Measurements from ENCODE around the gene CTRB2.
"Not testable (repeated sequence)": the region's sequence is repeated elsewhere in the genome, so short reads cannot be mapped to it uniquely, and the experiment has no call there.

Gene CTRB2

GRCh38 chr16:75241955-75242354 is 35.0 kb upstream of the CTRB2 start:
- no peak for DNase-seq

- DNase-seq, result no peak
Measured at GRCh38 chr16:75241412-75241811, 34.5 kb upstream of the CTRB2 start.

GRCh38 chr16:75240633-75241032 is 33.7 kb upstream of the CTRB2 start:
- not testable (repeated sequence) for DNase-seq

- no peak for DNase-seq
Measured at GRCh38 chr16:75239542-75240122, 32.7 kb upstream of the CTRB2 start.

GRCh38 chr16:75238853-75239541 is 32.0 kb upstream of the CTRB2 start:
- no peak for DNase-seq

GRCh38 chr16:75238132-75238852 is 31.3 kb upstream of the CTRB2 start:
- no peak for DNase-seq

GRCh38 chr16:75237398-75238131 is 30.6 kb upstream of the CTRB2 start:
- no peak for DNase-seq

GRCh38 chr16:75236736-75237397 is 29.9 kb upstream of the CTRB2 start:
- no peak for DNase-seq

GRCh38 chr16:75236232-75236631 is 29.3 kb upstream of the CTRB2 start:
- DNase-seq, result no peak

GRCh38 chr16:75235721-75236193 is 28.8 kb upstream of the CTRB2 start:
- no peak for DNase-seq

GRCh38 chr16:75234856-75235696 is 28.1 kb upstream of the CTRB2 start:
- no peak for DNase-seq

GRCh38 chr16:75233611-75233938 is 26.6 kb upstream of the CTRB2 start:
- DNase-seq, result no peak

- DNase-seq, result no peak
Measured at GRCh38 chr16:75231570-75231969, 24.6 kb upstream of the CTRB2 start.

- no peak for DNase-seq
Measured at GRCh38 chr16:75230471-75231110, 23.6 kb upstream of the CTRB2 start.

- DNase-seq, result no peak
Measured at GRCh38 chr16:75229172-75230031, 22.4 kb upstream of the CTRB2 start.

GRCh38 chr16:75228143-75228976 is 21.4 kb upstream of the CTRB2 start:
- DNase-seq, result no peak

- DNase-seq, result no peak
Measured at GRCh38 chr16:75227361-75228142, 20.6 kb upstream of the CTRB2 start.

- DNase-seq, result no peak
Measured at GRCh38 chr16:75226550-75227360, 19.8 kb upstream of the CTRB2 start.

All from NCI-H526 treated with DMSO at 0.1 percent for 48 hours (cell line).